Neural crest cell (in vitro differentiated cells): Measurements from ENCODE around the gene UBL3. TPM values are rescaled to one million over a fixed set of nuclear protein-coding genes. Genes with fewer than 3 reads are reported as not detected.
A peak's percentile ranks its signal among the peaks of the same experiment; 100 is the strongest.

Source experiments
- DNase-seq: peaks from one replicate; pipeline ENCODE4 v3.0.0; 2021; ENCODE audit warnings: low read depth, mixed read lengths, low spot score
- H3K27ac Mint-ChIP-seq: one replicate; pipeline ENCODE4 v1.8.0; 2021; ENCODE audit warnings: mild to moderate bottlenecking, mixed read lengths; ENCODE audit not compliant: unreplicated experiment
- H3K27me3 Mint-ChIP-seq: 2 replicates; pipeline ENCODE4 v1.8.0; 2021; ENCODE audit warnings: low read depth, mild to moderate bottlenecking, mixed read lengths
- H3K36me3 Mint-ChIP-seq: 2 replicates; pipeline ENCODE4 v1.8.0; 2021; ENCODE audit warnings: low read depth, mild to moderate bottlenecking, mixed read lengths
- H3K4me1 Mint-ChIP-seq: 2 replicates; pipeline ENCODE4 v1.8.0; 2021; ENCODE audit warnings: mixed read lengths
- H3K4me3 Mint-ChIP-seq: one replicate; pipeline ENCODE4 v1.8.0; 2021; ENCODE audit warnings: mild to moderate bottlenecking, mixed read lengths
- H3K9me3 Mint-ChIP-seq: 2 replicates; pipeline ENCODE4 v1.8.0; 2021; ENCODE audit warnings: mixed read lengths
- CTCF ChIP-seq: fragments of 200-600 bp; sonication (generic); conservative IDR thresholded peaks from 2 replicates; pipeline ENCODE4 v1.5.0; 2021; ENCODE audit warnings: antibody characterized with exemption, mild to moderate bottlenecking
- total RNA-seq: library from RNA; stranded (reverse); gene quantifications from 2 replicates; pipeline ENCODE4 v1.2.1, GENCODE V29; 2021

UBL3 gene
- total RNA-seq, 1 donor from 2014 or later: 35.5 TPM

- H3K36me3 Mint-ChIP-seq: no peaks in the 10 kb centered on the region
- peaks cover 13% of the 10 kb centered on the region for H3K4me1 Mint-ChIP-seq
- H3K4me3 Mint-ChIP-seq: no peak overlapping the region
- no peak for TF ChIP-seq CTCF
- H3K27ac Mint-ChIP-seq: no peak overlapping the region
- no peaks in the 10 kb centered on the region for H3K27me3 Mint-ChIP-seq
- H3K9me3 Mint-ChIP-seq: peaks cover 5% of the 10 kb centered on the region
- no peak for DNase-seq
Observed at GRCh38 chr13:29858231-29858630, 7.8 kb upstream of the UBL3 start.

- no peak overlapping the region for H3K4me3 Mint-ChIP-seq
- peaks cover 18% of the 10 kb centered on the region for H3K4me1 Mint-ChIP-seq
- H3K27me3 Mint-ChIP-seq: no peaks in the 10 kb centered on the region
- no peak overlapping the region for H3K27ac Mint-ChIP-seq
- DNase-seq: no peak
- TF ChIP-seq CTCF: no peak
- no peaks in the 10 kb centered on the region for H3K9me3 Mint-ChIP-seq
- H3K36me3 Mint-ChIP-seq: no peaks in the 10 kb centered on the region
Observed at GRCh38 chr13:29857085-29857484, 6.7 kb upstream of the UBL3 start.

DNA sequence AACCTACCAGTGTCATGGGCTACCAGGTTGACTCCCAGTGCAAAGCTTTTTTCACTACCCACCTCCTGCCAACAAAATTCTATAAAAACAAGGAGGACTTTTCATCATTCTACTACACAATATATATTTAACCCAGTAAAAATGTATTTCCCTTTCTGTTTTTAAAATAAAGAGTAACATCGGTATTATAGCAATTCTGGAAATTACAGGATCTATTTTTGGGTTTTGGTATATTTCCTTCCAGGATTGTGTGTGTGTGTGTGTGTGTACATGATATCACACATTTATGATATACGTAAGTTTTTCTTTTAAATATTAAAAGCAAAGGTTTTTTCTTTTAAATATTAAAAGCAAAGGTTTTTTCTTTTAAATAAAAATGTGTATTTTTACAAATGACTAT is 6.0 kb upstream of the UBL3 start:
- Mint-ChIP-seq H3K27ac (no peak overlapping the region), H3K36me3 (no peaks in the 10 kb centered on the region), H3K27me3 (no peaks in the 10 kb centered on the region), H3K4me1 (peaks cover 21% of the 10 kb centered on the region), H3K4me3 (no peak overlapping the region), H3K9me3 (no peaks in the 10 kb centered on the region)
- no peak for TF ChIP-seq CTCF
- no peak for DNase-seq

- no peaks in the 10 kb centered on the region for H3K27me3 Mint-ChIP-seq
- H3K4me3 Mint-ChIP-seq: no peak overlapping the region
- no peak for DNase-seq
- H3K4me1 Mint-ChIP-seq: peaks cover 27% of the 10 kb centered on the region
- H3K36me3 Mint-ChIP-seq: no peaks in the 10 kb centered on the region
- TF ChIP-seq CTCF: no peak
- no peak overlapping the region for H3K27ac Mint-ChIP-seq
- H3K9me3 Mint-ChIP-seq: no peaks in the 10 kb centered on the region
Observed at GRCh38 chr13:29855784-29856183, 5.4 kb upstream of the UBL3 start.

- Mint-ChIP-seq H3K9me3 (no peaks in the 10 kb centered on the region), H3K36me3 (no peaks in the 10 kb centered on the region), H3K27ac (no peak overlapping the region), H3K4me1 (peaks cover 29% of the 10 kb centered on the region), H3K4me3 (no peak overlapping the region), H3K27me3 (no peaks in the 10 kb centered on the region)
- no peak for DNase-seq
- TF ChIP-seq CTCF: no peak
Observed at GRCh38 chr13:29855009-29855408, 4.6 kb upstream of the UBL3 start.

- Mint-ChIP-seq H3K36me3 (no peaks in the 10 kb centered on the region), H3K27me3 (no peaks in the 10 kb centered on the region), H3K4me1 (peaks cover 30% of the 10 kb centered on the region), H3K27ac (no peak overlapping the region), H3K9me3 (no peaks in the 10 kb centered on the region), H3K4me3 (peak overlapping the region; percentile 54)
- no peak for DNase-seq
- TF ChIP-seq CTCF: no peak
Observed at GRCh38 chr13:29853131-29853530, 2.7 kb upstream of the UBL3 start.
